NCI-H460 (cell line): ENCODE measurements around the gene SMIM20. TPM values are rescaled to one million over a fixed set of nuclear protein-coding genes. Genes with fewer than 3 reads are reported as not detected.

Experiments used
- total RNA-seq: library from RNA; depleted of rRNA; stranded (reverse); fragments of >200 nt; shearing (Covaris generic); gene quantifications from 2 replicates; pipeline ENCODE4 v1.2.3, GENCODE V29; 2014; rRNA removed

Gene SMIM20
- total RNA-seq, 1 experiment from 2014 or later, result 77.6 TPM

Other genes with a start within 250 kb of the SMIM20 start
- 86.9 and 95.3 TPM in 2 replicates for gene SEL1L3, start 51.2 kb upstream of the SMIM20 start, total RNA-seq